ENCODE data around the gene MLXIP. TPM values are rescaled to one million over a fixed set of nuclear protein-coding genes. Genes with fewer than 3 reads are reported as not detected.

MLXIP gene
- polyA plus RNA-seq, 1 donor from 2014 or later = 9.2 TPM

DNA sequence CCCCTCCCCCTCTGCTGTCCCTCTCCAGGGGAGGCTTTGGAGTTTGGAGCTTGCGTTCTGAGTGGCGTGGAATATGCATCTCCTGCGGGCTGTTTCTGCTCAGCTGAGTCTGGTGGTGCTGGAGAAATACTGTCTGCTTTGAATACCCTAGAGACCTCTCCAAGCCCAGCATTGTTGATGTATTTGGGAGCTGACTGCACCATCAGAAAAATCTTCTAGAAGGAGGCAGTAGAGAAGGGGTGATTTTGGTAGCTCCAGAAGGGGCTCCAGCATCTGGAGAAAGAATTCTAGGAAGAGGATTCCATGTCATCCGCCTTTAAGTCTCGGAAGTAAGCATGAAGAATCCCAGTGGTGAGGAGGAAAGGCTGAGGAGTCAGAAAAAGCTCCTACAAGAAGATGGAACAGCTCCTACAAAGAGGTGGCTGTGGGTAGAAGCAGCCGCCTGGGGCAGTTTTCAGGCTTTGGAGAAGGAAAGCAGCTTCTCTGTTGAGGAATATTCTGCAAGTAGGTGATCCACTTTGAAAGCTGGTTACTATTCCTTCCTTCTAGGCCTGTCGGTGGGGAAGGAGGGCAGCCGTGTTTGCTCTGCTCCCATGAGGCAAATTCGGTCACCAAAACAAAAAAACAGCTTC lies 9.7 kb downstream of the MLXIP start:
- Histone ChIP-seq H3K27me3 (ENCODE audit: insufficient read depth, low read depth, low read length) (no peaks in the 10 kb centered on the region), H3K79me2 (replicated peaks; ENCODE audit: insufficient read depth, low read length) (peaks cover 3% of the 10 kb centered on the region), H3K4me2 (ENCODE audit: low read length) (no peak overlapping the region), H3F3A (ENCODE audit: insufficient read depth, low read length, poor library complexity, severe bottlenecking) (no peaks in the 10 kb centered on the region), H3K4me3 (ENCODE audit: low read length) (no peak overlapping the region), H4K20me1 (ENCODE audit: insufficient read depth) (no peaks in the 10 kb centered on the region), H3K9me3 (ENCODE audit: low read length) (no peaks in the 10 kb centered on the region), H3K27ac (ENCODE audit: low read length) (no peak overlapping the region), H3K9ac (ENCODE audit: low read length) (no peak overlapping the region), H3K36me3 (ENCODE audit: insufficient read depth, low read length) (no peaks in the 10 kb centered on the region), H3K9me2 (ENCODE audit: insufficient read depth, low read length) (no peaks in the 10 kb centered on the region), H2AFZ (ENCODE audit: low read depth, low read length) (no peak overlapping the region)
- TF ChIP-seq EP300 (conservative IDR thresholded peaks at IDR 0.05; ENCODE audit: poor library complexity, severe bottlenecking) (no peak), POLR2AphosphoS5 (IDR thresholded peaks at IDR 0.05) (no peak), CTCF (IDR thresholded peaks at IDR 0.05; ENCODE audit: poor library complexity, severe bottlenecking) (no peak), SMC3 (conservative IDR thresholded peaks at IDR 0.05; ENCODE audit: poor library complexity) (no peak), RAD21 (conservative IDR thresholded peaks at IDR 0.05) (no peak), REST (IDR thresholded peaks at IDR 0.05; ENCODE audit: borderline replicate concordance) (no peak), EZH2 (IDR thresholded peaks at IDR 0.05; ENCODE audit: borderline replicate concordance, insufficient read depth, low read length, poor library complexity, severe bottlenecking) (no peak), TAF1 (IDR thresholded peaks at IDR 0.05; ENCODE audit: low read depth) (no peak), MXI1 (conservative IDR thresholded peaks at IDR 0.05; ENCODE audit: poor library complexity, severe bottlenecking) (no peak)

GRCh38 chr12:122089077-122089476 lies 10.5 kb downstream of the MLXIP start:
- H3K27ac ChIP-seq (ENCODE audit: low read length) = no peak overlapping the region
- H2AFZ ChIP-seq (ENCODE audit: low read depth, low read length) = no peak overlapping the region
- peaks cover 3% of the 10 kb centered on the region for H3K79me2 ChIP-seq (replicated peaks; ENCODE audit: insufficient read depth, low read length)

More at GRCh38 chr12:122089077-122089476, 10.5 kb downstream of the MLXIP start:
- H3K9me2 ChIP-seq (ENCODE audit: insufficient read depth, low read length) = no peaks in the 10 kb centered on the region
- H3K9me3 ChIP-seq (ENCODE audit: low read length) = no peaks in the 10 kb centered on the region
- H4K20me1 ChIP-seq (ENCODE audit: insufficient read depth) = no peaks in the 10 kb centered on the region
- H3K4me3 ChIP-seq (ENCODE audit: low read length) = no peak overlapping the region
- no peak for TF ChIP-seq POLR2AphosphoS5 (IDR thresholded peaks at IDR 0.05)
- no peak for TF ChIP-seq CTCF (IDR thresholded peaks at IDR 0.05; ENCODE audit: poor library complexity, severe bottlenecking)
- no peak for TF ChIP-seq MXI1 (conservative IDR thresholded peaks at IDR 0.05; ENCODE audit: poor library complexity, severe bottlenecking)
- TF ChIP-seq SMC3 (conservative IDR thresholded peaks at IDR 0.05; ENCODE audit: poor library complexity) = no peak
- TF ChIP-seq REST (IDR thresholded peaks at IDR 0.05; ENCODE audit: borderline replicate concordance) = no peak
- TF ChIP-seq RAD21 (conservative IDR thresholded peaks at IDR 0.05) = no peak
- no peak for TF ChIP-seq EP300 (conservative IDR thresholded peaks at IDR 0.05; ENCODE audit: poor library complexity, severe bottlenecking)
- TF ChIP-seq TAF1 (IDR thresholded peaks at IDR 0.05; ENCODE audit: low read depth) = no peak
- TF ChIP-seq EZH2 (IDR thresholded peaks at IDR 0.05; ENCODE audit: borderline replicate concordance, insufficient read depth, low read length, poor library complexity, severe bottlenecking) = no peak
- no peaks in the 10 kb centered on the region for H3K36me3 ChIP-seq (ENCODE audit: insufficient read depth, low read length)
- no peaks in the 10 kb centered on the region for H3F3A ChIP-seq (ENCODE audit: insufficient read depth, low read length, poor library complexity, severe bottlenecking)
- no peak overlapping the region for H3K4me2 ChIP-seq (ENCODE audit: low read length)
- H3K27me3 ChIP-seq (ENCODE audit: insufficient read depth, low read depth, low read length) = no peaks in the 10 kb centered on the region
- H3K9ac ChIP-seq (ENCODE audit: low read length) = no peak overlapping the region

Data from neural cell (in vitro differentiated cells).